SH-SY5Y (cell line): Measurements from ENCODE around the gene C12orf60.

Experiments used
- GATA2 ChIP-seq: IDR thresholded peaks from 2 replicates; pipeline ENCODE4 v1.6.1; 2011; ENCODE audit warnings: mild to moderate bottlenecking, low read depth, low read length
- GATA3 ChIP-seq: IDR thresholded peaks from 2 replicates; pipeline ENCODE4 v1.6.1; 2011; ENCODE audit warnings: low read depth, mild to moderate bottlenecking, low read length, moderate library complexity

GRCh38 chr12:14849661-14850060 is 46.2 kb downstream of the C12orf60 start:
- TF ChIP-seq GATA2 = no peak
- TF ChIP-seq GATA3 = no peak
